HepG2 (cell line): ENCODE data around the gene TMEM238. TPM values are rescaled to one million over a fixed set of nuclear protein-coding genes. Genes with fewer than 3 reads are reported as not detected.

Experiments used
- ATAC-seq: fragments of 200-7000 bp; cut with Tn5 transposase; 3 replicates; pipeline ENCODE4 v1.9.1; 2020; ENCODE audit warnings: mild to moderate bottlenecking, moderate library complexity
- BruUV-seq: library from RNA; stranded (reverse); fragments of 400-500 nt; replicated peaks from 2 replicates; lab custom pipeline; 2021; lab: Mats Ljungman, UMichigan
- CTCF ChIA-PET: fragments of 300-600 bp; formaldehyde crosslinking; extraction: SDS; loops from one replicate; lab custom pipeline; 2021; ENCODE audit warnings: low total read pairs, inconsistent platforms, low intra/inter-chr PET ratio; lab: Yijun Ruan, JAX
- POLR2A ChIA-PET: fragments of 350-600 bp; sonication (Branson Sonifier 250); formaldehyde crosslinking; loops from one replicate; lab custom pipeline; 2020; ENCODE audit warnings: antibody characterized with exemption, inconsistent platforms; lab: Yijun Ruan, JAX
- DNase-seq: peaks from one replicate; pipeline ENCODE4 v3.0.0-alpha.2; 2015; ENCODE audit warnings: low spot score
- FAIRE-seq: peaks from 3 replicates; lab custom pipeline; 2011; peaks lifted over from hg19 to GRCh38; lab: Jason Lieb, UNC
- H2AFZ ChIP-seq: one replicate; pipeline ENCODE4 v1.6.1; 2011; ENCODE audit warnings: low read length, inconsistent platforms
- H3K27ac ChIP-seq: fragments of 300-600 bp; 3 replicates; pipeline ENCODE4 v1.8.0; 2011; ENCODE audit warnings: mixed run types, mild to moderate bottlenecking, mixed read lengths, low read length, inconsistent platforms; ENCODE audit not compliant: insufficient read depth; ENCODE audit errors: extremely low read length
- H3K27me3 ChIP-seq, 2 experiments: fragments of 200-600 bp in 1 of 2; 2 replicates in 1 of 2; 3 replicates in 1 of 2; pipeline versions ENCODE4 v1.6.0 to v1.8.0; 2011; ENCODE audit warnings: low read length in 2 of 2, mild to moderate bottlenecking in 2 of 2, moderate library complexity in 2 of 2, inconsistent platforms in 1 of 2; ENCODE audit not compliant: insufficient read depth in 2 of 2, control insufficient read depth in 1 of 2
- H3K36me3 ChIP-seq, 2 experiments: fragments of 200-600 bp in 1 of 2; replicated peaks in 1 of 2; 2 replicates in 1 of 2; 3 replicates in 1 of 2; pipeline versions ENCODE4 v1.5.1 to v1.8.0; 2011; ENCODE audit warnings: low read length in 2 of 2, inconsistent platforms in 1 of 2; ENCODE audit not compliant: insufficient read depth in 2 of 2, control insufficient read depth in 1 of 2
- H3K4me1 ChIP-seq: 2 replicates; pipeline ENCODE4 v1.5.1; 2012; ENCODE audit warnings: low read length, inconsistent platforms; ENCODE audit not compliant: insufficient read depth
- H3K4me2 ChIP-seq: 2 replicates; pipeline ENCODE4 v1.6.0; 2011; ENCODE audit warnings: low read depth, low read length, inconsistent platforms
- H3K4me3 ChIP-seq, 3 experiments: fragments of 200-600 bp in 1 of 3; sonication (generic), shearing (Covaris generic) in 1 of 3; replicated peaks in 1 of 3; 2 replicates each; pipeline ENCODE4 v1.5.1; 2011 to 2016; ENCODE audit warnings: low read length in 3 of 3, inconsistent platforms in 2 of 3, low read depth in 2 of 3, mild to moderate bottlenecking in 2 of 3, control low read depth in 1 of 3, mixed read lengths in 1 of 3; ENCODE audit not compliant: insufficient read depth in 1 of 3
- H3K79me2 ChIP-seq: one replicate; pipeline ENCODE4 v1.6.1; 2011; ENCODE audit warnings: low read length, inconsistent platforms; ENCODE audit not compliant: insufficient read depth
- H3K9ac ChIP-seq: 2 replicates; pipeline ENCODE4 v1.6.0; 2011; ENCODE audit warnings: mild to moderate bottlenecking, low read depth, low read length, inconsistent platforms; ENCODE audit not compliant: insufficient read depth
- H3K9me3 ChIP-seq: 2 replicates; pipeline ENCODE4 v1.5.1; 2012; ENCODE audit warnings: mild to moderate bottlenecking, low read length
- H4K20me1 ChIP-seq: 2 replicates; pipeline ENCODE4 v1.6.0; 2011; ENCODE audit warnings: inconsistent platforms, mild to moderate bottlenecking, low read length, moderate library complexity; ENCODE audit not compliant: insufficient read depth
- AHDC1 ChIP-seq: sonication (generic); formaldehyde crosslinking; IDR thresholded peaks from 2 replicates; pipeline ENCODE4 v1.5.1; 2020; ENCODE audit warnings: mild to moderate bottlenecking, missing genetic modification reagents, borderline replicate concordance
- DRAP1 ChIP-seq: IDR thresholded peaks from 2 replicates; pipeline ENCODE4 v1.6.1; 2016; ENCODE audit warnings: missing genetic modification reagents, missing compliant biosample characterization
- EEA1 ChIP-seq: sonication (generic); formaldehyde crosslinking; IDR thresholded peaks from 2 replicates; pipeline ENCODE4 v1.5.1; 2020; ENCODE audit warnings: mild to moderate bottlenecking, missing genetic modification reagents, borderline replicate concordance
- LCORL ChIP-seq, 2 experiments: fragments of 450-650 bp in 1 of 2; sonication (generic) in 1 of 2; formaldehyde crosslinking in 1 of 2; IDR thresholded peaks; 2 replicates each; pipeline versions ENCODE4 v1.5.0 to v1.6.1; 2017 to 2020; ENCODE audit warnings: antibody characterized with exemption in 1 of 2, missing genetic modification reagents in 1 of 2
- POGK ChIP-seq: sonication (generic); formaldehyde crosslinking; conservative IDR thresholded peaks from 2 replicates; pipeline ENCODE4 v1.8.0; 2022; ENCODE audit warnings: mild to moderate bottlenecking, moderate library complexity, missing genetic modification reagents
- TFE3 ChIP-seq: IDR thresholded peaks from 2 replicates; pipeline ENCODE4 v1.6.1; 2016
- ZBTB33 ChIP-seq: sonication (generic); formaldehyde crosslinking; IDR thresholded peaks from 2 replicates; pipeline ENCODE4 v1.4.0; 2020; ENCODE audit warnings: missing genetic modification reagents
- ZNF33B ChIP-seq: sonication (generic); formaldehyde crosslinking; IDR thresholded peaks from 2 replicates; pipeline ENCODE4 v1.5.1; 2020; ENCODE audit warnings: mild to moderate bottlenecking, missing genetic modification reagents
- ZNF572 ChIP-seq: sonication (generic); formaldehyde crosslinking; IDR thresholded peaks from 2 replicates; pipeline ENCODE4 v1.5.1; 2020; ENCODE audit warnings: mild to moderate bottlenecking, missing genetic modification reagents
- ZNF775 ChIP-seq: sonication (generic); formaldehyde crosslinking; IDR thresholded peaks from 2 replicates; pipeline ENCODE4 v1.4.0; 2020; ENCODE audit warnings: missing genetic modification reagents, mild to moderate bottlenecking, moderate library complexity, borderline replicate concordance
- WGBS: methylation state at CpG from one replicate; pipeline ENCODE4 v1.1.6; 2017; ENCODE audit warnings: low lambda C conversion rate; 5-methylcytosine and 5-hydroxymethylcytosine counted together
- in situ Hi-C: cut with HindIII; loops from 2 replicates; pipeline ENCODE4 v1.10.0; 2017; ENCODE audit warnings: low pct_unique_long_range_greater_than_20kb; ENCODE audit not compliant: extremely low pct_ligation_motif_present
- intact Hi-C: fragments of 100-400 bp; cut with micrococcal nuclease; formaldehyde crosslinking; loops from one replicate; pipeline ENCODE4 v1.10.0; 2022; ENCODE audit not compliant: unreplicated experiment
- polyA plus RNA-seq, 8 experiments: library from polyadenylated mRNA; depleted of rRNA in 3 of 8; stranded (reverse) in 7 of 8; unstranded in 1 of 8; fragments of >200 nt; fragmentation: Illumina TruSeq in 4 of 8; extraction: Trizol in 4 of 8; gene quantifications; 2 replicates each; pipeline versions ENCODE4 v1.2.1 to v1.2.3, GENCODE V29; 2011 to 2016; ENCODE audit warnings: low read depth in 4 of 8, missing spikeins in 1 of 8, mixed read lengths in 1 of 8; ENCODE audit not compliant: insufficient read depth in 1 of 8
- total RNA-seq, 5 experiments: library from RNA; depleted of rRNA; stranded (reverse); fragments of >200 nt; fragmentation: Illumina TruSeq; extraction: Trizol; gene quantifications; 2 replicates each; pipeline ENCODE4 v1.2.3, GENCODE V29; 2016; ENCODE audit warnings: low read depth in 1 of 5

TMEM238 gene
- total and polyA plus RNA-seq, 2 of the 13 experiments (the other 11 are each of a cell fraction or from before 2014, with no cell fraction given): not detected

GRCh38 chr19:55373993-55374757 lies 9.9 kb downstream of the TMEM238 start:
- H2AFZ ChIP-seq: no peak overlapping the region
- peak overlapping the region; percentile 51; the same call in 1 of the 2 replicates for H3K9ac ChIP-seq
- H3K27me3 ChIP-seq: peaks cover 5 to 30% of the 10 kb centered on the region in 2 experiments; a peak in 4 of 5 replicates
- ATAC-seq: peak; percentile 20
- DNase-seq: no peak
- H4K20me1 ChIP-seq: no peaks in the 10 kb centered on the region
- FAIRE-seq: no peak
- intact Hi-C loops: no loop called here
- in situ Hi-C loops: no loop called here
- H3K79me2 ChIP-seq: no peaks in the 10 kb centered on the region
- no peaks in the 10 kb centered on the region for H3K9me3 ChIP-seq
- H3K4me3 ChIP-seq: peak overlapping the region; percentile 44 to 70 (median 48)
- ChIA-PET CTCF (no interaction called here), POLR2A (interaction anchor here (0.6 to 0.7 kb wide), 2 partner anchors 35 to 87 kb away, joined by 3 read pairs; partner anchors contain the start of genes ISOC2 and KMT5C)
- no TSS peak for BruUV-seq
- H3K27ac ChIP-seq: no peak overlapping the region
- peaks cover 75% of the 10 kb centered on the region for H3K4me1 ChIP-seq
- no peaks in the 10 kb centered on the region for H3K36me3 ChIP-seq
- peak overlapping the region; percentile 87 for H3K4me2 ChIP-seq
- 1% methylated on average over 4 of the region's 31 CpGs for WGBS
- TF ChIP-seq ZNF33B (CRISPR knock-in tag) (no peak), POGK (CRISPR knock-in tag) (no peak), ZNF775 (no peak), ZNF572 (no peak), AHDC1 (CRISPR knock-in tag) (no peak), DRAP1 (CRISPR knock-in tag) (no peak), TFE3 (CRISPR knock-in tag) (no peak), ZBTB33 (CRISPR knock-in tag) (no peak), EEA1 (CRISPR knock-in tag) (no peak), LCORL (IDR thresholded peaks at IDR 0.05) (no peak), LCORL (CRISPR knock-in tag; IDR thresholded peaks at IDR 0.05) (peak; percentile 44; the same call in 1 of the 2 replicates)
